DND-41 (cell line): ENCODE data around the gene MYH1.

Experiments used
- CTCF ChIP-seq: IDR thresholded peaks from 2 replicates; pipeline ENCODE4 v1.5.1; 2012; ENCODE audit warnings: borderline replicate concordance, low read length, moderate library complexity, mild to moderate bottlenecking; ENCODE audit not compliant: poor library complexity, severe bottlenecking; ENCODE audit errors: extremely low read depth
- EZH2 ChIP-seq: IDR thresholded peaks from 3 replicates; pipeline ENCODE4 v1.6.1; 2012; ENCODE audit warnings: borderline replicate concordance, low read depth, mild to moderate bottlenecking, moderate library complexity, low read length, inconsistent platforms; ENCODE audit not compliant: severe bottlenecking

- no peak for TF ChIP-seq EZH2
- TF ChIP-seq CTCF, result no peak
Observed at GRCh38 chr17:10518271-10519037, at the start of gene MYH1.
